NT2/D1 (cell line): Measurements from ENCODE around the gene LRRC8C.

Experiments
- SUZ12 ChIP-seq: IDR thresholded peaks from 2 replicates; pipeline ENCODE4 v1.6.1; 2011; ENCODE audit not compliant: insufficient read length, insufficient read depth; ENCODE audit errors: extremely low read depth
- YY1 ChIP-seq: IDR thresholded peaks from 2 replicates; pipeline ENCODE4 v1.6.1; 2011; ENCODE audit not compliant: insufficient read length, insufficient read depth
- ZNF274 ChIP-seq: IDR thresholded peaks from 2 replicates; pipeline ENCODE4 v1.6.1; 2011; ENCODE audit warnings: mild to moderate bottlenecking, low read depth, low read length

GRCh38 chr1:89687254-89687653 lies 54.3 kb downstream of the LRRC8C start:
- TF ChIP-seq ZNF274 (no peak), YY1 (no peak), SUZ12 (no peak)
